B cell (primary cell): ENCODE results near the gene NAT14. TPM values are rescaled to one million over a fixed set of nuclear protein-coding genes. Genes with fewer than 3 reads are reported as not detected.

Source experiments
- ATAC-seq: fragments of 200-7000 bp; cut with Tn5 transposase; one replicate; pipeline ENCODE4 v1.10.0; 2021; ENCODE audit warnings: low read depth, mild to moderate bottlenecking, moderate number of reproducible peaks, moderate library complexity
- CTCF ChIA-PET: fragments of 350-600 bp; sonication (Branson Sonifier 250); formaldehyde crosslinking; loops from one replicate; lab custom pipeline; 2021; ENCODE audit warnings: antibody characterized with exemption, inconsistent platforms; lab: Charles Lee
- POLR2A ChIA-PET: fragments of 350-600 bp; sonication (Branson Sonifier 250); formaldehyde crosslinking; loops from one replicate; lab custom pipeline; 2021; ENCODE audit warnings: antibody characterized with exemption; lab: Charles Lee
- DNase-seq: peaks from one replicate; pipeline ENCODE4 v3.0.0; 2013
- H2AFZ ChIP-seq: 2 replicates; pipeline ENCODE4 v1.6.1; 2012; ENCODE audit warnings: mild to moderate bottlenecking, low read depth, low read length; ENCODE audit not compliant: insufficient read depth, poor library complexity, severe bottlenecking
- H3K27ac ChIP-seq, 2 donors: 1 replicate in 1 of 2; 2 replicates in 1 of 2; pipeline ENCODE4 v1.5.1; 2012 to 2013; ENCODE audit warnings: low read length in 2 of 2, mild to moderate bottlenecking in 2 of 2, moderate library complexity in 1 of 2
- H3K27me3 ChIP-seq, 4 experiments: fragments of 200-600 bp in 1 of 4; sonication (generic) in 1 of 4; replicated peaks in 1 of 4; 1 replicate in 2 of 4; 2 replicates in 2 of 4; pipeline versions ENCODE4 v1.6.1 to v1.7.0; 2013 to 2016; ENCODE audit warnings: low read length in 3 of 4, mild to moderate bottlenecking in 2 of 4, mixed read lengths in 1 of 4, moderate library complexity in 1 of 4; ENCODE audit not compliant: insufficient read depth in 4 of 4, control insufficient read depth in 3 of 4; ENCODE audit errors: control extremely low read depth in 1 of 4
- H3K36me3 ChIP-seq, 2 experiments: replicated peaks in 1 of 2; 1 replicate in 1 of 2; 2 replicates in 1 of 2; pipeline versions ENCODE4 v1.6.1 to v1.7.1; 2013; ENCODE audit warnings: low read length in 1 of 2; ENCODE audit not compliant: insufficient read depth in 2 of 2, control insufficient read depth in 1 of 2; ENCODE audit errors: control extremely low read depth in 1 of 2, extremely low read depth in 1 of 2
- H3K4me1 ChIP-seq, 2 donors: fragments of 200-600 bp in 1 of 2; sonication (generic) in 1 of 2; 1 replicate in 1 of 2; 2 replicates in 1 of 2; pipeline versions ENCODE4 v1.5.1 to v1.6.1; 2013 to 2017; ENCODE audit warnings: low read length in 2 of 2; ENCODE audit not compliant: control insufficient read depth in 2 of 2, insufficient read depth in 2 of 2
- H3K4me2 ChIP-seq: replicated peaks from 2 replicates; pipeline ENCODE3; 2012; ENCODE audit warnings: mild to moderate bottlenecking, low read depth, low read length; ENCODE audit not compliant: poor library complexity, severe bottlenecking
- H3K4me3 ChIP-seq, 5 experiments: fragments of 200-600 bp in 1 of 5; sonication (generic) in 1 of 5; 1 replicate in 3 of 5; 2 replicates in 2 of 5; pipeline versions ENCODE4 v1.5.1 to v1.7.0; 2011 to 2016; ENCODE audit warnings: low read length in 4 of 5, mild to moderate bottlenecking in 4 of 5, low read depth in 2 of 5, control low read depth in 1 of 5, moderate library complexity in 1 of 5; ENCODE audit not compliant: insufficient read depth in 1 of 5; ENCODE audit errors: control extremely low read depth in 1 of 5, extremely low read depth in 1 of 5
- H3K79me2 ChIP-seq: fragments of 200-600 bp; sonication (generic); one replicate; pipeline ENCODE4 v1.6.0; 2016; ENCODE audit warnings: low read length; ENCODE audit not compliant: control insufficient read depth, insufficient read depth
- H3K9ac ChIP-seq: fragments of 200-600 bp; sonication (generic); 2 replicates; pipeline ENCODE4 v1.6.1; 2017; ENCODE audit warnings: mild to moderate bottlenecking, low read length, moderate library complexity
- H3K9me3 ChIP-seq, 3 donors: one replicate each; pipeline versions ENCODE4 v1.6.1 to v1.7.1; 2013; ENCODE audit warnings: low read length in 2 of 3; ENCODE audit not compliant: control insufficient read depth in 2 of 3, insufficient read depth in 1 of 3; ENCODE audit errors: control extremely low read depth in 1 of 3
- H4K20me1 ChIP-seq: 2 replicates; pipeline ENCODE4 v1.6.0; 2012; ENCODE audit warnings: mild to moderate bottlenecking, low read length; ENCODE audit not compliant: insufficient read depth, control insufficient read depth, poor library complexity, severe bottlenecking
- H3K27ac Mint-ChIP-seq: one replicate; pipeline ENCODE4 v1.8.0; 2021; ENCODE audit warnings: mixed read lengths
- H3K27me3 Mint-ChIP-seq: one replicate; pipeline ENCODE4 v1.8.0; 2021; ENCODE audit warnings: mixed read lengths
- H3K4me1 Mint-ChIP-seq: one replicate; pipeline ENCODE4 v1.8.0; 2021; ENCODE audit warnings: mixed read lengths
- H3K4me3 Mint-ChIP-seq: one replicate; pipeline ENCODE4 v1.8.0; 2021; ENCODE audit warnings: mixed read lengths
- H3K9me3 Mint-ChIP-seq: one replicate; pipeline ENCODE4 v1.8.0; 2022; ENCODE audit warnings: mixed read lengths; ENCODE audit not compliant: insufficient read depth
- EZH2 ChIP-seq: IDR thresholded peaks from 2 replicates; pipeline ENCODE4 v1.6.1; 2012; ENCODE audit warnings: borderline replicate concordance, low read depth, mild to moderate bottlenecking, moderate library complexity, low read length; ENCODE audit not compliant: insufficient read depth, poor library complexity, severe bottlenecking
- WGBS: methylation state at CpG from one replicate; pipeline ENCODE4 v1.1.5; 2013; ENCODE audit warnings: missing lambda C conversion rate; ENCODE audit not compliant: insufficient coverage; 5-methylcytosine and 5-hydroxymethylcytosine counted together
- intact Hi-C: fragments of 100-400 bp; cut with micrococcal nuclease; formaldehyde crosslinking; loops from one replicate; pipeline ENCODE4 v1.10.0; 2022
- polyA plus RNA-seq: library from polyadenylated mRNA; depleted of rRNA; stranded (reverse); fragments of >200 nt; gene quantifications from 2 replicates; pipeline ENCODE4 v1.2.3, GENCODE V29; 2012
- total RNA-seq, 2 donors: library from RNA; stranded (reverse); fragments of 120-200 nt in 1 of 2; gene quantifications; 1 replicate in 1 of 2; 2 replicates in 1 of 2; pipeline versions ENCODE4 v1.2.3 to v1.2.4, GENCODE V29; 2013 to 2022
- TF ChIP-seq, protein P1 (sequence below): fragments of 200-600 bp; IDR thresholded peaks from one replicate; pipeline ENCODE4 v1.8.0; 2022; ENCODE audit warnings: antibody characterized with exemption, mild to moderate bottlenecking

The NAT14 gene
- total and polyA plus RNA-seq, 2 donors (not counting 1 experiment from before 2014, with no cell fraction given) = 10.7 to 15.1 TPM

DNA sequence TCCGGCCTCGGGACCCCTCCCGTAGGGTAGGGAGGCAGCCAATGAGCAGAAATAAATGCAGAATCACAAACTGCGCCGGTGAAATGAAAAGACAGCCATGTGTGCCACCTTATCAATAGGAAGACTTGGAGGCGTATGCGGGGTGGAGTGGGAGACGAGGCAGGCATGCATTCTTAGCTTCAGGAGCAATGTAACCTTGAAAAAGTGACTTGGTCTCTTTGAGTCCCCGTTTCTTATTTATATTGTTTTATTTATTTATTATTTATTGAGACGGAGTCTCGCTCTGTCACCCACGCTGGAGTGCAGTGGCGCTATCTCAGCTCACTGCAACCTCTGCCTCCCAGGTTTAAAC lies 19.2 kb downstream of the NAT14 start:
- H3K27ac ChIP-seq = peak overlapping the region; percentile 91 to 94
- peaks cover 6% of the 10 kb centered on the region for H3K79me2 ChIP-seq
- H3K9me3 Mint-ChIP-seq = no peaks in the 10 kb centered on the region
- peak overlapping the region; percentile 86 for H3K4me2 ChIP-seq
- H3K9me3 ChIP-seq = no peaks in the 10 kb centered on the region
- 37% methylated on average over 7 of the region's 13 CpGs for WGBS
- H3K4me1 Mint-ChIP-seq = peaks cover 16% of the 10 kb centered on the region
- ChIA-PET CTCF (interaction anchor here (0.8 to 2.7 kb wide), 47 partner anchors 8 to 851 kb away, joined by 3 to 133 read pairs (median 5); partner anchors contain the start of genes CCDC106, FIZ1, HSPBP1 and ISOC2), POLR2A (interaction anchor here (0.8 to 1.2 kb wide), 5 partner anchors 28 to 324 kb away, joined by 3 to 6 read pairs (median 5); partner anchors contain the start of genes SYT5 and ZNF628)
- intact Hi-C loops = loop anchor here (1.0 to 5.0 kb wide), 4 partner anchors 13 to 202 kb away; no protein-coding TSS in a partner anchor
- peak overlapping the region; percentile 64 for H3K9ac ChIP-seq
- H3K4me3 ChIP-seq = peak overlapping the region in 4 of 5 experiments; percentile 67 to 71 (median 69)
- peaks cover 0 to 4% (median 0%) of the 10 kb centered on the region in 4 experiments for H3K27me3 ChIP-seq
- ATAC-seq = no peak
- H3K4me3 Mint-ChIP-seq = peak overlapping the region; percentile 93
- H4K20me1 ChIP-seq = no peaks in the 10 kb centered on the region
- DNase-seq = no peak
- H3K4me1 ChIP-seq = peaks cover 4 to 16% of the 10 kb centered on the region in 2 donors
- no peaks in the 10 kb centered on the region for H3K36me3 ChIP-seq
- peak overlapping the region; percentile 94 for H3K27ac Mint-ChIP-seq
- TF ChIP-seq, protein P1, sequence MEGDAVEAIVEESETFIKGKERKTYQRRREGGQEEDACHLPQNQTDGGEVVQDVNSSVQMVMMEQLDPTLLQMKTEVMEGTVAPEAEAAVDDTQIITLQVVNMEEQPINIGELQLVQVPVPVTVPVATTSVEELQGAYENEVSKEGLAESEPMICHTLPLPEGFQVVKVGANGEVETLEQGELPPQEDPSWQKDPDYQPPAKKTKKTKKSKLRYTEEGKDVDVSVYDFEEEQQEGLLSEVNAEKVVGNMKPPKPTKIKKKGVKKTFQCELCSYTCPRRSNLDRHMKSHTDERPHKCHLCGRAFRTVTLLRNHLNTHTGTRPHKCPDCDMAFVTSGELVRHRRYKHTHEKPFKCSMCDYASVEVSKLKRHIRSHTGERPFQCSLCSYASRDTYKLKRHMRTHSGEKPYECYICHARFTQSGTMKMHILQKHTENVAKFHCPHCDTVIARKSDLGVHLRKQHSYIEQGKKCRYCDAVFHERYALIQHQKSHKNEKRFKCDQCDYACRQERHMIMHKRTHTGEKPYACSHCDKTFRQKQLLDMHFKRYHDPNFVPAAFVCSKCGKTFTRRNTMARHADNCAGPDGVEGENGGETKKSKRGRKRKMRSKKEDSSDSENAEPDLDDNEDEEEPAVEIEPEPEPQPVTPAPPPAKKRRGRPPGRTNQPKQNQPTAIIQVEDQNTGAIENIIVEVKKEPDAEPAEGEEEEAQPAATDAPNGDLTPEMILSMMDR = peak; percentile 29
- no peak for TF ChIP-seq EZH2
- H2AFZ ChIP-seq = peak overlapping the region; percentile 93
- no peaks in the 10 kb centered on the region for H3K27me3 Mint-ChIP-seq

GRCh38 chr19:55504981-55505380 lies 20.0 kb downstream of the NAT14 start:
- ChIA-PET POLR2A (interaction anchor here (0.6 to 1.2 kb wide), 4 partner anchors 29 to 363 kb away, joined by 3 to 7 read pairs (median 5); partner anchors contain the start of gene ZNF628), CTCF (interaction anchor here (0.7 to 2.7 kb wide), 15 partner anchors 10 to 1712 kb away, joined by 3 to 133 read pairs (median 6); partner anchors contain the start of genes U2AF2 and ZNF628)
- Histone ChIP-seq H3K4me2 (no peak overlapping the region), H3K27ac (no peak overlapping the region), H3K4me3 (no peak overlapping the region), H3K4me1 (peaks cover 4 to 16% of the 10 kb centered on the region in 2 donors), H3K9me3 (no peaks in the 10 kb centered on the region), H4K20me1 (no peaks in the 10 kb centered on the region), H3K27me3 (peaks cover 0 to 5% (median 0%) of the 10 kb centered on the region in 4 experiments), H3K9ac (no peak overlapping the region), H2AFZ (no peak overlapping the region), H3K79me2 (peaks cover 6% of the 10 kb centered on the region), H3K36me3 (no peaks in the 10 kb centered on the region)
- Mint-ChIP-seq H3K9me3 (no peaks in the 10 kb centered on the region), H3K27me3 (no peaks in the 10 kb centered on the region), H3K4me1 (peaks cover 16% of the 10 kb centered on the region), H3K4me3 (no peak overlapping the region), H3K27ac (no peak overlapping the region)
- TF ChIP-seq, protein P1 = no peak
- no peak for TF ChIP-seq EZH2
- no peak for ATAC-seq
- intact Hi-C loops = loop anchor here (1.0 to 5.0 kb wide), 4 partner anchors 12 to 203 kb away; no protein-coding TSS in a partner anchor
- whole genome bisulfite sequencing = 86% methylated on average over 8 of the region's 11 CpGs
- DNase-seq = no peak
